ENCODE results near the gene INSYN2B.

INSYN2B gene

GRCh38 chr5:169997798-169998197 lies 17.5 kb upstream of the INSYN2B start:
- H3K27ac ChIP-seq (ENCODE audit: low read depth, low read length, poor library complexity, severe bottlenecking): no peak overlapping the region
- H3K9ac ChIP-seq (ENCODE audit: low read length): no peak overlapping the region
- H3K9me2 ChIP-seq (ENCODE audit: low read depth, low read length): no peaks in the 10 kb centered on the region
- no peaks in the 10 kb centered on the region for H3F3A ChIP-seq (ENCODE audit: insufficient read depth, low read length)
- no peaks in the 10 kb centered on the region for H3K9me3 ChIP-seq (ENCODE audit: low read length)
- H3K4me2 ChIP-seq (ENCODE audit: low read length): no peak overlapping the region
- no peaks in the 10 kb centered on the region for H3K27me3 ChIP-seq (ENCODE audit: insufficient read depth, low read length)
- peaks cover 48% of the 10 kb centered on the region for H3K36me3 ChIP-seq (ENCODE audit: insufficient read depth, low read length)
- no peak overlapping the region for H2AFZ ChIP-seq (ENCODE audit: low read length)
- H3K79me2 ChIP-seq (ENCODE audit: insufficient read depth, low read length): no peaks in the 10 kb centered on the region
- no peak overlapping the region for H3K4me3 ChIP-seq (ENCODE audit: low read depth, low read length, poor library complexity, severe bottlenecking)
- no peaks in the 10 kb centered on the region for H3K4me1 ChIP-seq (ENCODE audit: insufficient read depth, low read length, severe bottlenecking)
- no peaks in the 10 kb centered on the region for H4K20me1 ChIP-seq (ENCODE audit: insufficient read depth, low read length)
- no peak for TF ChIP-seq EZH2 (IDR thresholded peaks at IDR 0.05; ENCODE audit: borderline replicate concordance, low read length)
- no peak for TF ChIP-seq CTCF (IDR thresholded peaks at IDR 0.05; ENCODE audit: low read length)

GRCh38 chr5:169993485-169993790 lies 13.1 kb upstream of the INSYN2B start:
- Histone ChIP-seq H3K27ac (ENCODE audit: low read depth, low read length, poor library complexity, severe bottlenecking) (no peak overlapping the region), H3K9me3 (ENCODE audit: low read length) (no peaks in the 10 kb centered on the region), H4K20me1 (ENCODE audit: insufficient read depth, low read length) (no peaks in the 10 kb centered on the region), H3K9ac (ENCODE audit: low read length) (no peak overlapping the region), H3K36me3 (ENCODE audit: insufficient read depth, low read length) (peaks cover 55% of the 10 kb centered on the region), H3K27me3 (ENCODE audit: insufficient read depth, low read length) (no peaks in the 10 kb centered on the region), H3K9me2 (ENCODE audit: low read depth, low read length) (no peaks in the 10 kb centered on the region), H2AFZ (ENCODE audit: low read length) (no peak overlapping the region), H3K79me2 (ENCODE audit: insufficient read depth, low read length) (no peaks in the 10 kb centered on the region), H3K4me3 (ENCODE audit: low read depth, low read length, poor library complexity, severe bottlenecking) (no peak overlapping the region), H3K4me2 (ENCODE audit: low read length) (no peak overlapping the region), H3K4me1 (ENCODE audit: insufficient read depth, low read length, severe bottlenecking) (no peaks in the 10 kb centered on the region), H3F3A (ENCODE audit: insufficient read depth, low read length) (no peaks in the 10 kb centered on the region)
- TF ChIP-seq CTCF (IDR thresholded peaks at IDR 0.05; ENCODE audit: low read length) (no peak), EZH2 (IDR thresholded peaks at IDR 0.05; ENCODE audit: borderline replicate concordance, low read length) (no peak)

GRCh38 chr5:169992789-169993484 lies 12.6 kb upstream of the INSYN2B start:
- Histone ChIP-seq H3K27me3 (ENCODE audit: insufficient read depth, low read length) (no peaks in the 10 kb centered on the region), H3K27ac (ENCODE audit: low read depth, low read length, poor library complexity, severe bottlenecking) (no peak overlapping the region), H3K4me2 (ENCODE audit: low read length) (no peak overlapping the region), H3K9me3 (ENCODE audit: low read length) (no peaks in the 10 kb centered on the region), H3K9me2 (ENCODE audit: low read depth, low read length) (no peaks in the 10 kb centered on the region), H3K79me2 (ENCODE audit: insufficient read depth, low read length) (no peaks in the 10 kb centered on the region), H3F3A (ENCODE audit: insufficient read depth, low read length) (no peaks in the 10 kb centered on the region), H3K4me3 (ENCODE audit: low read depth, low read length, poor library complexity, severe bottlenecking) (no peak overlapping the region), H3K9ac (ENCODE audit: low read length) (no peak overlapping the region), H3K4me1 (ENCODE audit: insufficient read depth, low read length, severe bottlenecking) (no peaks in the 10 kb centered on the region), H3K36me3 (ENCODE audit: insufficient read depth, low read length) (peaks cover 53% of the 10 kb centered on the region), H4K20me1 (ENCODE audit: insufficient read depth, low read length) (no peaks in the 10 kb centered on the region), H2AFZ (ENCODE audit: low read length) (no peak overlapping the region)
- TF ChIP-seq CTCF (IDR thresholded peaks at IDR 0.05; ENCODE audit: low read length) (no peak), EZH2 (IDR thresholded peaks at IDR 0.05; ENCODE audit: borderline replicate concordance, low read length) (no peak)

Measured in OCI-LY1 (cell line).